Mucosa of stomach (tissue), 1 donor: ENCODE results near the gene ZBTB2.
A peak's percentile ranks its signal among the peaks of the same experiment; 100 is the strongest.

ENCODE experiments used
- H3K27me3 ChIP-seq: one replicate; pipeline ENCODE4 v1.7.0; 2013; ENCODE audit warnings: mild to moderate bottlenecking, low read length; ENCODE audit not compliant: control insufficient read depth, insufficient read depth
- H3K36me3 ChIP-seq: one replicate; pipeline ENCODE4 v1.7.0; 2013; ENCODE audit warnings: low read length; ENCODE audit not compliant: control insufficient read depth, insufficient read depth
- H3K4me1 ChIP-seq: one replicate; pipeline ENCODE4 v1.7.0; 2013; ENCODE audit warnings: mild to moderate bottlenecking, low read length; ENCODE audit not compliant: control insufficient read depth, insufficient read depth
- H3K4me3 ChIP-seq: one replicate; pipeline ENCODE4 v1.7.0; 2013; ENCODE audit warnings: low read length
- H3K9ac ChIP-seq: one replicate; pipeline ENCODE4 v1.7.0; 2013; ENCODE audit warnings: mild to moderate bottlenecking, low read length, moderate library complexity
- H3K9me3 ChIP-seq: one replicate; pipeline ENCODE4 v1.7.0; 2013; ENCODE audit warnings: mild to moderate bottlenecking, low read length, moderate library complexity; ENCODE audit not compliant: control insufficient read depth
- donor health status: Pancreatic carcinoma.

The ZBTB2 gene

GRCh38 chr6:151391471-151392413, at the start of gene ZBTB2:
ZBTB2 (minus strand) TSS chr6:151391559; CDS start chr6:151373637, 17,922 bp downstream.
- H3K4me1 ChIP-seq, result peaks cover 32% of the 10 kb centered on the region
- no peaks in the 10 kb centered on the region for H3K36me3 ChIP-seq
- H3K4me3 ChIP-seq, result peak within 1 kb of the TSS; percentile 26
- H3K9ac ChIP-seq, result peak within 1 kb of the TSS; percentile 90
- H3K9me3 ChIP-seq, result no peaks in the 10 kb centered on the region
- no peaks in the 10 kb centered on the region for H3K27me3 ChIP-seq

GRCh38 chr6:151440930-151441329, 49.6 kb upstream of the ZBTB2 start:
- H3K36me3 ChIP-seq, result no peaks in the 10 kb centered on the region
- H3K27me3 ChIP-seq, result no peaks in the 10 kb centered on the region
- peaks cover 11% of the 10 kb centered on the region for H3K4me1 ChIP-seq
- H3K9ac ChIP-seq, result no peak overlapping the region
- H3K9me3 ChIP-seq, result no peaks in the 10 kb centered on the region
- no peak overlapping the region for H3K4me3 ChIP-seq

- Histone ChIP-seq H3K27me3 (no peaks in the 10 kb centered on the region), H3K9ac (no peak overlapping the region), H3K36me3 (no peaks in the 10 kb centered on the region), H3K4me3 (no peak overlapping the region), H3K9me3 (no peaks in the 10 kb centered on the region), H3K4me1 (peaks cover 10% of the 10 kb centered on the region)
Observed at GRCh38 chr6:151440498-151440897, 49.1 kb upstream of the ZBTB2 start.

GRCh38 chr6:151437401-151437800, 46.0 kb upstream of the ZBTB2 start:
- peaks cover 6% of the 10 kb centered on the region for H3K4me1 ChIP-seq
- H3K9me3 ChIP-seq, result no peaks in the 10 kb centered on the region
- no peaks in the 10 kb centered on the region for H3K27me3 ChIP-seq
- H3K36me3 ChIP-seq, result no peaks in the 10 kb centered on the region
- H3K4me3 ChIP-seq, result no peak overlapping the region
- H3K9ac ChIP-seq, result no peak overlapping the region

GRCh38 chr6:151436802-151437201, 45.4 kb upstream of the ZBTB2 start:
- Histone ChIP-seq H3K9ac (no peak overlapping the region), H3K9me3 (no peaks in the 10 kb centered on the region), H3K36me3 (no peaks in the 10 kb centered on the region)

GRCh38 chr6:151436300-151436699, 44.9 kb upstream of the ZBTB2 start:
- no peaks in the 10 kb centered on the region for H3K36me3 ChIP-seq
- H3K27me3 ChIP-seq, result no peaks in the 10 kb centered on the region

More at GRCh38 chr6:151436802-151437201, 45.4 kb upstream of the ZBTB2 start:
- H3K27me3 ChIP-seq, result no peaks in the 10 kb centered on the region
- H3K4me3 ChIP-seq, result no peak overlapping the region
- H3K4me1 ChIP-seq, result peaks cover 6% of the 10 kb centered on the region

GRCh38 chr6:151434369-151434768, 43.0 kb upstream of the ZBTB2 start:
- Histone ChIP-seq H3K4me1 (no peaks in the 10 kb centered on the region), H3K4me3 (no peak overlapping the region), H3K9me3 (no peaks in the 10 kb centered on the region), H3K27me3 (no peaks in the 10 kb centered on the region), H3K9ac (no peak overlapping the region), H3K36me3 (peaks cover 4% of the 10 kb centered on the region)

More at GRCh38 chr6:151436300-151436699, 44.9 kb upstream of the ZBTB2 start:
- Histone ChIP-seq H3K4me1 (peaks cover 2% of the 10 kb centered on the region), H3K9ac (no peak overlapping the region), H3K4me3 (no peak overlapping the region), H3K9me3 (no peaks in the 10 kb centered on the region)

GRCh38 chr6:151432651-151433050, 41.3 kb upstream of the ZBTB2 start:
- Histone ChIP-seq H3K4me3 (no peak overlapping the region), H3K27me3 (no peaks in the 10 kb centered on the region), H3K4me1 (no peaks in the 10 kb centered on the region), H3K9me3 (no peaks in the 10 kb centered on the region), H3K9ac (no peak overlapping the region), H3K36me3 (peaks cover 4% of the 10 kb centered on the region)

- H3K36me3 ChIP-seq, result peaks cover 4% of the 10 kb centered on the region
- H3K27me3 ChIP-seq, result no peaks in the 10 kb centered on the region
- H3K9ac ChIP-seq, result no peak overlapping the region
- H3K9me3 ChIP-seq, result no peaks in the 10 kb centered on the region
- H3K4me1 ChIP-seq, result no peaks in the 10 kb centered on the region
- no peak overlapping the region for H3K4me3 ChIP-seq
Observed at GRCh38 chr6:151431337-151431736, 40.0 kb upstream of the ZBTB2 start.

- H3K4me3 ChIP-seq, result no peak overlapping the region
- H3K36me3 ChIP-seq, result peaks cover 4% of the 10 kb centered on the region
- H3K9ac ChIP-seq, result no peak overlapping the region
- H3K4me1 ChIP-seq, result no peaks in the 10 kb centered on the region
- H3K9me3 ChIP-seq, result no peaks in the 10 kb centered on the region
- H3K27me3 ChIP-seq, result no peaks in the 10 kb centered on the region
Observed at GRCh38 chr6:151430886-151431285, 39.5 kb upstream of the ZBTB2 start.

GRCh38 chr6:151428093-151428735, 36.9 kb upstream of the ZBTB2 start:
- peaks cover 4% of the 10 kb centered on the region for H3K36me3 ChIP-seq
- no peaks in the 10 kb centered on the region for H3K9me3 ChIP-seq
- no peak overlapping the region for H3K9ac ChIP-seq
- no peak overlapping the region for H3K4me3 ChIP-seq
- no peaks in the 10 kb centered on the region for H3K4me1 ChIP-seq
- no peaks in the 10 kb centered on the region for H3K27me3 ChIP-seq

- no peaks in the 10 kb centered on the region for H3K27me3 ChIP-seq
- no peaks in the 10 kb centered on the region for H3K36me3 ChIP-seq
Observed at GRCh38 chr6:151425561-151425960, 34.2 kb upstream of the ZBTB2 start.

More at GRCh38 chr6:151425561-151425960, 34.2 kb upstream of the ZBTB2 start:
- H3K9ac ChIP-seq, result no peak overlapping the region
- H3K4me1 ChIP-seq, result no peaks in the 10 kb centered on the region
- no peaks in the 10 kb centered on the region for H3K9me3 ChIP-seq
- H3K4me3 ChIP-seq, result no peak overlapping the region
